Vagina (tissue), 2 donors: ENCODE results near the gene OR2Y1.

Experiments used
- POLR2A ChIP-seq, 2 donors: fragments of 450-650 bp; IDR thresholded peaks; one replicate each; pipeline ENCODE4 v1.6.1; 2017; ENCODE audit warnings: antibody characterized with exemption in 2 of 2, mild to moderate bottlenecking in 2 of 2, moderate library complexity in 2 of 2
- POLR2AphosphoS5 ChIP-seq, 2 donors: sonication (generic); formaldehyde crosslinking; IDR thresholded peaks; one replicate each; pipeline ENCODE4 v1.9.0; 2017; ENCODE audit warnings: antibody characterized with exemption in 2 of 2, mild to moderate bottlenecking in 2 of 2, low read depth in 1 of 2; ENCODE audit not compliant: insufficient read depth in 1 of 2
- TF ChIP-seq, protein P1 (sequence below), 3 experiments: fragments of 450-650 bp in 2 of 3; fragments of 200-600 bp in 1 of 3; sonication (generic) in 1 of 3; IDR thresholded peaks; one replicate each; pipeline ENCODE4 v1.5.1; 2017 to 2019; ENCODE audit warnings: antibody characterized with exemption in 3 of 3, mild to moderate bottlenecking in 2 of 3, moderate library complexity in 2 of 3

GRCh38 chr5:180776376-180776775 lies 36.5 kb upstream of the OR2Y1 start:
- TF ChIP-seq, protein P1, sequence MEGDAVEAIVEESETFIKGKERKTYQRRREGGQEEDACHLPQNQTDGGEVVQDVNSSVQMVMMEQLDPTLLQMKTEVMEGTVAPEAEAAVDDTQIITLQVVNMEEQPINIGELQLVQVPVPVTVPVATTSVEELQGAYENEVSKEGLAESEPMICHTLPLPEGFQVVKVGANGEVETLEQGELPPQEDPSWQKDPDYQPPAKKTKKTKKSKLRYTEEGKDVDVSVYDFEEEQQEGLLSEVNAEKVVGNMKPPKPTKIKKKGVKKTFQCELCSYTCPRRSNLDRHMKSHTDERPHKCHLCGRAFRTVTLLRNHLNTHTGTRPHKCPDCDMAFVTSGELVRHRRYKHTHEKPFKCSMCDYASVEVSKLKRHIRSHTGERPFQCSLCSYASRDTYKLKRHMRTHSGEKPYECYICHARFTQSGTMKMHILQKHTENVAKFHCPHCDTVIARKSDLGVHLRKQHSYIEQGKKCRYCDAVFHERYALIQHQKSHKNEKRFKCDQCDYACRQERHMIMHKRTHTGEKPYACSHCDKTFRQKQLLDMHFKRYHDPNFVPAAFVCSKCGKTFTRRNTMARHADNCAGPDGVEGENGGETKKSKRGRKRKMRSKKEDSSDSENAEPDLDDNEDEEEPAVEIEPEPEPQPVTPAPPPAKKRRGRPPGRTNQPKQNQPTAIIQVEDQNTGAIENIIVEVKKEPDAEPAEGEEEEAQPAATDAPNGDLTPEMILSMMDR (IDR thresholded peaks at IDR 0.05): no peak
- TF ChIP-seq POLR2A (IDR thresholded peaks at IDR 0.05) (no peak), POLR2AphosphoS5 (IDR thresholded peaks at IDR 0.05; ENCODE audit: insufficient read depth in 1 of 2, low read depth in 1 of 2) (no peak)
